NK-92 treated with Interleukin-12 subunit alpha and Interleukin-12 subunit beta, amount 100 ng/mL, for 24 hours (cell line): ENCODE measurements around the gene RASGRF1.
"Not testable (repeated sequence)": the region's sequence is repeated elsewhere in the genome, so short reads cannot be mapped to it uniquely, and the experiment has no call there.

Experiments used
- DNase-seq: peaks from one replicate; lab custom pipeline; 2025; lab: John Stamatoyannopoulos, UW

RASGRF1 gene

DNA sequence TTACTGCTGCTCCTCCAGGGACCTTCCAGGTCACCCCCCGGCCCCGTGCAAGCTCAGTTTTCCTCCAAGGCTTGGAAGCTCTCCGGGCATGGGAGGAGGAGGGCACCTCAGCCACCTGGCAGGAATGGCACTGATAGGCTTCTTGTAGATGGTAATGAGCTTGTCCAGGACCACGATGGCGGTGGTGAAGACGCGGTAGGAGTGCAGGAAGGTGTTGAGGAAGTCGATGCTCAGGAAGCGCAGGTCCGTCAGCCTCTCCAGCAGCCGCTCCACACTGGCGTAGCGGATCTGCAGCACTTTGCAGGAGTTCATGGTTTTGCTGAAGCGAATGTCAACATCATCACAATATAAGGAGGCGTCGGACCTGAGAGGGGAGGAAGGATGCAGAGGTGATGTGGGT is 84.5 kb downstream of the RASGRF1 start:
- DNase-seq = no peak

DNA sequence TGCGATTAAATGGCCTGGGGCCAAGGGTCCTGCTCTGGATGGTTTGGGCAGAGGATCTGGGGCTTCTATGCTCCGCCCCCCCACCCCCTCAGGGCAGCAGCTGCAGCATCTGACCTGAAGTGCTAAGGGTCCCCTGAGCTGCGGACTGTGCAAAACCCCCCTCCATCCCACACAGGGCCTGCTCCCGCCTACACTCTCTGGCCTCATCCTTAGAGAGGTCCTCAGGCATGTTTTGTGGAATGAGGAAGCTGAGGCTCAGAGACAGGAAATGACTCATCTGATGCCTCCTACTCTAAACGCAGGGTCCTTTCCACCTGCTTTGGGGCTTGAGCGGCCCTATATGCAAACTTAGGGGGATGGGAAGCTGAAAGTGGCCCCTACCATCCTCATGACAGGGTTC is 86.2 kb downstream of the RASGRF1 start:
- no peak for DNase-seq

DNA sequence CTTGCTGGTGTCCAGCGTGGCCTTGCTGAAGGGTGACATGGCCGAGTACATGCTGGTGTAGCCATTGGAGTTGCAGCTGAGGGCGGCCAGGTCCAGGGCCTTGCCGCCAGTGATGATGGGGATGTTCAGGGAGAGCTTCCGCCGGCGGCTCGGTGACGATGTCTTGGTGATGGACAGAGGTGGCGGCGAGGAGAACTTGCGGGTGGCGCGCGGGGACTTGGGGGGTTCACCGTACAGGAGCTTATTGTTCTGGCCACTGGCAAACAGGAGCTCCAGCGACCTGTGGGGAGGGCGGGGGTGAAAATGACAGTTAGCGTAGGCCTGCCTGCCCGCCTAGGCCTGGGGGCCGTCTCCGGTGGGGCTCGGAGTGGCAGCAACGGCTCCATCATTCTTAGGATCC is 86.7 kb downstream of the RASGRF1 start:
- DNase-seq = no peak

DNA sequence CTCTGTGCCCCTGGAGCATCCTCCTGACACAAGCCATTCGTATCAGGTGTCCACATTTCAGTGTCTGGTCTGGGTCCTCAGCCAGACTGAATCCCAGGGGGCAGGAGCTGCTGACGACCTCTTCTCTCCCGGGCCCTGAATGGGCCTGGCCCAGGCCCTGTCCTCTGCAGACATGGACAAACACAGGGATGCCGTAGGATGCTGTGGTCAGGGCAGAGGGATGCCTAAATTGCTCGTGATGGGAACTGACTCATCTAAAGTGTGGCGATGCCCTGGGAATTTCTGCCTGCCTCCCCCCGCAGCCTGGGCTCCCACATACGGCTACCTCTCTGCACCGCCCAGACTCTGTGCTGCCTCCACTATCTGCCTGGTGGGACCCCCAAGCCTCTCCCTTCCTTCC is 87.3 kb downstream of the RASGRF1 start:
- DNase-seq = no peak

DNA sequence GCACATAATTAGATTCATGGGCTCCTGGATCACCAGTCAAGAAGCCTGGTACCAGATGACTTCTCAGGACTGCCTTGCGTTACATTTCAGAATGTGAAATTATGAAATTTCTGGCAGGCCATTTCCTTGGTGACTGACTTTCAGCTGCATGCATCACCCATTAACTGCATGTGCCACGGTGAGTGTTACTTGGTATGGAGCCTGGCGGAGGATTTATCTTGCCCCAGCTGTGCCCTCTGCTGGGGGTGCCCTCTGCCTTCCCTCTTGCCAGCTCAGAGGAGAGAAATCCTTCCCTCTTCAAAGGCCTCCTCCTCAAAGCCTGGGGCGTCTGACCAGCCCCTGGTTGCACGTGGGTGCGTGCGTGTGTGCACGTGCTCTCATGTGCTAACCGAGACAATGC is 88.0 kb downstream of the RASGRF1 start:
- DNase-seq = no peak

DNA sequence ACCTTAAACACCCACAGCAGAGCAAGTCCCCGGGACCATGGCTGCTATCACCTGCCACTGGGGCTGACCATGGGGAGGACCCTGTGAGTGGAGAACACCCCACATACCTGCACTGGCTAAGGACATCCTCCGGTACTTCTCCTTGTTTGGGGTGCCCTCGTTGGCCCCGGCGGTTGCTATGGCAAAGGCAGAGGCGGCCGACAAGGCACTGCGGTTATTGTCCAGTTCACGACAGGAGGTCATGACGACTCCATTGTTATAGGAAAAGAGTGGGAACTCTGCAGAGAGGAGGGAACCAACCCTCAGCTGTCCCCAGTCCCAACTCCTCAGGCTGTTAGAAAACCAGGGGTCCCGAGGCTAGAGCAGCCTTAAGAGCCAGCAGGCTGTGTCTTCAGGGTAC is 90.9 kb downstream of the RASGRF1 start:
- no peak for DNase-seq

DNA sequence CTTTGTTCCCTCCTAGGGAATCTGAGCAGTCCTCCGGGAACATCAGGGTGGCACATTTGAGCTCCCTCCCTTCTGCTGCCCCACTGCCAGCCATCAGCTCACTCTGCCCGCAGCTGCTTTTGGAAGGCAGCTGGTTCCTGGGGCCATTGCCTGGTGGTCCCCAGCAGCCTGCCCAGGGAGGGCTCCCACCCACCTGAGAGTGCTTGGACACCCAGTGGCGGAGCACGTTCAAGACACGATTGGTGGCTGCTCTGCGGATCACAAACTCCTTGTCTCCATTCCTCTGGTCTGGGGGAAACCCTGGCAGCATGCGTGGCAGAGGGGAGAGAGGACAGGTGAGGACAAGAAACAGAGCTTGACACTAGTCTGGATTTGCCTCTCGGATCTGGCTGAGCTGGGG is 92.1 kb downstream of the RASGRF1 start:
- no peak for DNase-seq

DNA sequence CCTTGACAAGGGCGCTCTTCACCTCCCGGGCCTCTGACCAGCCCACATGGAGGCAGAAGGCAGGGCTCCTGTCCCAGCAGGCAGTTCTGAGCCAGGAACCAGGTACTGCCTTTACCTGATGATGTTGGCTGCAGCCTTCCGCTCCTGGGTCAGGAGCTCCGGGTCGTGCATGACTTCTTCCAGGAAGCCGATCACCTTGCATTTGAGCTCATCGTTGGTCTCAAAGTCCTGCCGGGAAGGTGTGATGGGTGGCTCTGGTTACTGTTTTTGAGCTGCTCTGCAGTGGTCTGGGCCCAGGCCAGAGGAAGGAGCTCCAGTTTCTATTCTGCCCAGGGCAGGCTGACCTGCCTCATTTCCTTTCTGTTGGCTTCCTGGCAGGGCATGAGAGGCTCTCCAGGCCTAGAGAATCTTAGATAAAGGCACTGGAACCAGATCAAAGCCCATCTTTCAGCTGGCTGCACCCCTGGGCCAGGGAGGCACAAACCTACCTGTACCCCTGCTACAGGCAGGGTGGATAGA is 92.5 kb downstream of the RASGRF1 start:
- DNase-seq = no peak

DNA sequence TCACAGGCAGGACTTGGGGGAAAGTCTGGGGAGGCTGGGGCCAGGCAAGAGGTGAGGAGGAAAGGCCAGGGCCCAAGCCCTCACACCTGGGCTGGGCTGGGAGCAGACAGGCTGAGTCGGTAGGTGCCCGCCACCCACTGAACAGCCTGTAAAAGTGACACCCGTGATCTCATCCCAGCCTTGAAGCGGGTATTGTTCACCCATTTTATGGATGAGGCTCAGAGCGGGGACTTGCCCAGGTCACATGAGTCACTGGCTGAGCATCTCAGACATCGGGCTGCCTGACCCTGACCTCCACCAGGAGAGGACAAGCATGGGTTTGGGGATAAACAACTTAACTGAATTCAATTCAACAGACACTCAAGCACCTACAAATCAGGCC is 93.7 kb downstream of the RASGRF1 start:
- DNase-seq = no peak

DNA sequence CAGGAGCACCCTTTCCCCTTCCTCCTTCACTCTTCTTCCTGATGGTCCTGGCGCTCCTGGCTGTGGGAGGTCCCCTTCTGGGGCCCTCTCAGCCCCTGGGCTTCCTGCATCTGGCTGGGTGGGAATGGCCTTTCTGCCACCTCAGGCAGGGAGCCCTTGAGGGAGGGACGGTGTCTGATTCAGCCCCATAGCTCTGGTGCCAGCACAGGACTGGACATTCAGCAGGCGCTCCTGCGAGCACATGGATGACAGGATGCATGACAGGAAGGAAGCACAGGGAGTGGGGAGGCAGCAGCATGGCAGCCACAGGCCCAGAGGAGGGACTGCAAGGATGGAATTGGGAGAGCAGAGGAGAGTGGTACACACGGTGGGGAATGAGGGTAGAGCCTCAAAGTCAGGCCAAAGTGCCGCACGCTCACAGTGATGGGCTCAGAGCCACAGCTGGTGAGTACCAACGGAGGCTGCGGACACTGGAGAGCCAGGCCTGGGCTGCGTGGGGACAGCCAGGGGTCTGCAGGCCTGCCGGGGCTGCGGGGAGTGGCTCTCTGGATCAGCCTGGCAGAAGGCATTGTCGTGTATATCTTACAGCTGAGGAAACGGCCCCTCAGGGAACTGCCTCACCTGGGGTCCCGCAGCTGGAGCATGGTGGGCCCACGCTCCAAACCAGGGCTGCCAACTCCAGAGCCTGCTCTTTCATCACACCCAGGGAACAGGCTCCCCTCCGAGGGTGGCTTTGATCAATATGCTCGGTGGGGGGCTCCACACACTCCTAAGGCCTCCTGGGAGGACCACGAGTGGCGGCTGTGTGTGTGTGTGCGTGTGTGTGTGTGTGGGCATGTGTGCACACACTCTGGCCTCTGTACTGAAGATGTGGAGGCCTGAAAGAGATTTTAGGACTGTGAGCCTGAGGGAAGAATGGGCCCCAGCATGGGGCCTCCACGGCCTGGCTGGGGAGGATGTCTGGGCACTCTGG is 94.4 kb downstream of the RASGRF1 start:
- DNase-seq = no peak

DNA sequence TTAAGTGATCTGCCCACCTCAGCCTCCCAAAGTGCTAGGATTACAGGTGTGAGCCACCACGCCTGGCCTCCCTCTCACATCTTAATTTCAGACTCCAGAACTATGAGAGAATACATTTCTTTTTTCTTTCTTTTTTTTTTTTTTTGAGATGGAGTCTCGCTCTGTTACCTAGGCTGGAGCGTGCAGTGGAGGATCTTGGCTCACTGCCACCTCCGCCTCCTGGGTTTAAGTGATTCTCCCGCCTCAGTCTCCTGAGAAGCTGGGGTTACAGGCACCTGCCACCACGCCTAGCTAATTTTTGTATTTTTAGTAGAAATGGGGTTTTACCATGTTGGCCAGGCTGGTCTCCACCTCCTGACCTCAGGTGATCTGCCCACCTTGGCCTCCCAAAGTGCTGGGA is 95.4 kb downstream of the RASGRF1 start:
- DNase-seq = not testable (repeated sequence)

DNA sequence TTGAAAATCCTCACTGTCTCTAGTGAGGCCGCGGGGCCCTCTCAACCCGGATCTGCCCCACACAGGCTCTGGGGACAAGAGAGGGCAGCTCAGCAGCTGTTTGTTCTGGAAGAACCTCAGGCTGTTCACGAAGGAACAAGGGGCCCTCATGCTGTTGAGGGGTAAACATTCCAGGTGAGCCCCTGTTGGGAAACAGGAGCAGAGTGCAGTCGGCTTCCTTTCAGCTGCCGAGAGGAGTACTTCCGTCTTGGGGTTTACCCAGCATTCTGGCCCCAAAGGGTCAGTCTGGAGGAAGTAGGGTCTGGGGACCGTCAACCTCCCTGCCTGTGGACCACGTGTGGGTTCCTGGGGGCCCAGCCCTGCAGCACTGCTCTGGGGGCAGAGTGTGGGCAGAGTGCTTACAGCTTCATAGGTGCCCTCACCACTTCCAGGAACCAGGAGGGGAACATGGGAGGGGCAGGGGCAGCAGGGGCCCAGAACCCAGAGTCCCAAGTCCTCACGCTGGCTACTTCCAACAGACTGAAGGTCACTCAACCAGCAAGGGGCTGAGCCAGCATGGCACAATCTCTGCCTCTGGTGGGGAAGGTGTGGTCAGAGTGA is 96.5 kb downstream of the RASGRF1 start:
- no peak for DNase-seq

DNA sequence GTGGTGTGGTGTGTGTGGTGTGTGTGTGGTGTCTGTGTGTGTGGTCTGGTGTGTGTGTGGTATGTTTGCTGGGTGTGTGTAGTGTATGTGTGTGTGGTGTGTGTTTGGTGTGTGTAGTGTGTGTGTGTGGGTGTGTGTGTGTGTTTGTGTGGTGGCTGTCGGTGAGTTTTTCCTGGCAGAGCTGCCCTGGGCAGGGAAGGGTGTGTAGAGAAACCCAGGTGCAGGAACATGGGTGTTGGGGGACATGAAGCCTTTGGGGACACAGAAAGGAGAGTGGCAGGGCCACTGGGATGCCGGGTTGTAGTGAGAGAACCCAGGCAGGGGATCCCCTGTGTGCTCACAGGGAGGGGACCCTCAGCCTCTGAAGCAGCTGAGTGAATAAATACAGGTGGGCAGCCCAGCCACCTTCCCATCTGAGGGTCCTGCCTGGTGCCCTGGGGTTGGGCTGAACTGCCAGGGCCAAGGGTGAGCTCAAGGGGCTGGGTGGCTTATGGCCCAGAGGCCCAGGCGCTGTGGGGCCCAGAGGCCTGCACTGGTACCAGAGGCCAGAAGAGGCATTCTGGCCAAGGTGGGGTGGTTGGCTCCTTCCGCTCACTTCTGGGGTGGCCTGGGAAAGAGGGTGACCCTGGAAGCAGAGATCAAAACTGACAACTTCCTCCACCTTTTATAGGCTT is 97.2 kb downstream of the RASGRF1 start:
- no peak for DNase-seq

DNA sequence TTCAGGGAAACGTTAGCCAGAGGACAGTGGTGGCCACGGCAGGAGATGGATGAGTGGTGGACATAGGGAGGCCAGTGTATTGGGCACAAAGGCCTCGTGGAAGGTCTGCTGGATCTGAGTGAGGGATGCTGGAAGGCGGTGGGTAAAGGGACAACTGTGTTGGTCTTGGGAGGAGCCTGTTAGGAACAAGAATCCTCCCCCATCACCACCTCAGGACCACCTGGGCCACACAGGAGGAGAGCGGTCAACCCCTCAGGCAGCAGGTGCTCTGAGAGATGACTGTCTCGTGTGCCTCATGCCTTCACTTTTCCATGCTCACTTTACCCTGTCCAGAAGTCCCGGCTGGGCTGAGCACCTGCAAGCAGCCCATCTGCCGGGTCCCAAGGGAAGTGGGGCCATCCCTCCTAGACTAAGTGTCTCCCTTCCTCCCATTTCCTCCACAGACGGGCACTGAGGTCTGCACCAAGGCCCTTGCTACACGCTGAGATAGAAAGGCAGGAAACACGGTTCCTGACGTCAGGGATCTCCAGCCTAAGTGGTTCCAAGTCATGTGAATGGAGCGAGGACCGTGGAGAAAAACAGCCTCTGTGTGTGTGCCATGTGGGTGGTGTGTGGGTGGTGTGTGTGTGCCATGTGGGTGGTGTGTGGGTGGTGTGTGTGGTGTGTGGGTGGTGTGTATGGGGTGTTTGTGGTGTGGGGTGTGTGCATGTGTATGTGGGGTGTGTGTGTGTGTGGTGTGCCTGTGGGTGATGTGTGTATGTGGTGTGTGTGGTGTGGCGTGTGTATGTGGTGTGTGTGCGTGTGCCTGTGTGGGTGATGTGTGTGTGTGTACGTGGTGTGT is 97.9 kb downstream of the RASGRF1 start:
- no peak for DNase-seq

DNA sequence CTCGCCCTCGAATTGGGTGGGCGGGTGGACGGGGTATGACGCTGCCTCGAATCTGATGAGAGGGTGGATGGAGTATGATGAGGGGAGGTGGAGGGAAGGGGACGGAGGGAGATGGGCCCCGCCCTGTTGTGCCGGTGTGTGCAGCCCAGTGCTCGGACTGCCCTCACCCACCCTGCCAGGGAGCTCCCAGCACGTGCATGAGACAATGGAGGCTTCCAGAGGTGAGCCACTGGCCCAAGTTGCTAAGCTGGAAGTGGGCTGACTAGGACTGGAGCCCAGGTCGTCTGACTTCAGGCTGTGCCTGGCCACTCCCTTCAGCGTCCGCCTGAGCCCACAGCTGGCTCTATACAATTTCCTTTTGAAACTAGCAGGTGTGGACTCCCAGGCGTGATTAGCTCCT is 98.7 kb downstream of the RASGRF1 start:
- DNase-seq = no peak

DNA sequence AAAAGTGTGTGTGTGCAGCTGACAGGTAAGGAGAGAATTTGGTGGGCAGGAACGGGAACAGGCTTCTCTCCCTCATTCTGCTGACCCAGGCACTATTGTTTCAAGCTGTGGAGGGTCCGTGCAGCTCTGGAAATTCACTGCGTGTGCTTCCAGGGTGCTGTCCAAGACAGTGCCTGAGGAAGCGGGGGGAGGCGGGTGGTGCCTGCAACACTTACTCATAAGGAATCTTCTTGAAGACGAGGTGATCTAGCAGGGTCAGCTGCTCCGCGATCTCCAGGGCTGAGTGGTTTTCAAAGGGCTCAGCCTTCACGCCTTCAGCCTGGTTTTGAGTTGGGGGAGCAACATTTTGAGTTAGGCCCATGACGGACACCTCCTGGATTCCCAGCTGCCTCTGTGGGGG is 99.1 kb downstream of the RASGRF1 start:
- no peak for DNase-seq

DNA sequence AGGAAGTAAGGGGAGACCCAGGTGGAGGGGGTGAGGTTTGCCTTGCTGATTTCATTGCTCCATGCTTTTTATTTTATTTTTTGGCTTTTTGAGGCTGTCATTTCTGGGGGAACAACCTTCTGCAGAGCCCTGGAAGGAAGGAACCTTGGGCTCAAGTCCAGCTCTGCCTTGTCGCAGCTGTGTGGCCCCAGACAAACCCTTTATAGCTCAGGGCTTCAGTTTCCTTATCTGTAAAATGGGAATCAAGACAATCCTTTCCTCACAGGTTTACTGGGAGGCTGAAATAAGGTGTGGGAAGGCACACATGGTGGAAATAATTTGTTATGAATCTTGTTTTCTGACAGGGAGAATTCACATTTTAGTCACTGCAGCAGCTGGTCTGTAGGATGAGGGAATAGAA is 100.3 kb downstream of the RASGRF1 start:
- no peak for DNase-seq

DNA sequence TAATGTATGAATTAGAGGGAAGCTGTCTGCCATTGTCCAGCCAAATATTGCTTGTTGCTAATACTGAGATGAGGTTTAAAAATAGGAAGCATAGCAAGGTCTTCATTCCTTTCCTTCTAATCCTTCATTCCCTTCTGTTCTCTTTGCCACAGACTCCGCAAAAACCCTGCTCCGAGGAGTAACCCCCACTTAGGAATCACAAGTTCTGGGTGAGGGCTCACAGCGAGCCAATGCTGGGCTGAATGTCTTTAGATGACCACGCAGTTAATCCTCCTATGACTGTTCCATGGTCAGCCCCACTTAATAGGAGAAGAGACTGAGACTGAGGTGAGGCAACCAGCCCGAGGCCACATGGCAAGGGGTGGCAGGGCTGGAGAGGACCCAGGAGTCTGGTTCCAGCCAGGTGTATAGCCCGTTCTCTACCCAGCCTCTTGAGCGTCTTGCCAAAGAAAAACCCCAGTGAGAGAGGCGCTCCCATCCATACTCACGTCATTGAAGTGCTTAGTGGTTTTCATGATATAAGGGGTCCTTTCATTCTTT is 100.8 kb downstream of the RASGRF1 start:
- DNase-seq = no peak

DNA sequence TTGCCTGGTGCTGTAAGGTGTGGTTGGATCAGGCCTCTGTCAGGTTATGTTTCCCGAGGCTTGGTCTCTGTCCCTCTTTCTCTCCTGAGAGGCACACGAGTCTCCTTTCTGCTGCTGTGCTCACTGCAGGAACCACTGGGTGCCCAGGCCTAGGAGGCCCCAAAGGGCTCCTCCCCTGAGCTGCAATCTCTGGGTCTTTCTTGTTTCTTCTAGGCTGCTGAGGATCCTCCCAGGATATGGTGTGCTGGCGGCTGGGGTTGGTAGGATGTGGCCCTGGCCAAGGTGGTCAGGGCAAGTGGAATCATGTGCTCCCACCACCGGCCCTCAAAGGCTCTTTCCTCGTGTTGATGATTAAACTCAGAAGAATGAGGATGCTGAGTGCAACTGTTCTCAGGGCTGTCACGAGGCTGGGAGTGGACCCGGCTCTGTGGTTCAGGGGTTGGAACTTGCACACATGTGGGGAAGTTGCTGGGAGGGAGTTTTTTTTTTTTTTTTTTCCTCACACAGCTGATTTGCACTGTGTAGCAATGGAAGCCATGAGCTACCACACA is 102.1 kb downstream of the RASGRF1 start:
- no peak for DNase-seq

DNA sequence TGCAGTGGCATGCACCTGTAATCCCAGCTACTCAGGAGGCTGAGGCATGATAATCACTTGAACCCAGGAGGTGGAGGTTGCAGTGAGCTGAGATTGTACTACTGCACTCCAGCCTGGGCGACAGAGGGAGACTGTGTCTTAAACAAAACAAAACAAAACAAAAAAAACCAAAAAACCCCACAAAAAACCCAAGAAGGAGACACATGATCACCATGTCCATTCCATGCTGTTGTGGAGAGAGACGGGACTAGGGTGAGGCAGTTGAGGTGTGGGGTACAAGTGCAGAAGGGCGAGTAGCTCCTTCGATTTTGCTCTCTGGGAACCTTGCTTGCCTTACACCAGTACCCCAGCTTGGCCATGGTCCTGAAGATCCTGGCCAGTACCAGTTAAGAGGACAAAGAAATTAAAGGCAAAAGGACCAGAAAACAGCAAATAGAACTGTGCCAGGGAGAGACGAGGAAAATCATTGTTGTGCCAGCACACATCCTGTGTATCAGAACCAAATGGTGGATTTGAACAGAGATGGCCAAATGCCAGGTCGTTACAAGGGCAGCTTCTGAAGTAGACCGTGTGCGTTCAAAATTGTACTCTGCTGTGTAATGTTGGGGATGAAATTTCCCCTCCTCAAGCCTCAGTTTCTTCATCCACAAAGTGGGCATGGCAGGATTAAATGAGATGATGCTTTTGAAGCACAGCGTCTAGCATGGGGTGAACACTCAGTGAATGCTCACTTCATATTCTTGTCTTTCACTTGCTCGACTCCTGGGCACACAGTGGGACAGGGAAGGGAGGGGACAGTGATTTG is 102.8 kb downstream of the RASGRF1 start:
- no peak for DNase-seq
